ENCODE measurements around the gene KPNA3. TPM values are rescaled to one million over a fixed set of nuclear protein-coding genes. Genes with fewer than 3 reads are reported as not detected.

Gene KPNA3
- total and polyA plus RNA-seq, 2 experiments from 2014 or later: 30.5 to 55.7 TPM

DNA sequence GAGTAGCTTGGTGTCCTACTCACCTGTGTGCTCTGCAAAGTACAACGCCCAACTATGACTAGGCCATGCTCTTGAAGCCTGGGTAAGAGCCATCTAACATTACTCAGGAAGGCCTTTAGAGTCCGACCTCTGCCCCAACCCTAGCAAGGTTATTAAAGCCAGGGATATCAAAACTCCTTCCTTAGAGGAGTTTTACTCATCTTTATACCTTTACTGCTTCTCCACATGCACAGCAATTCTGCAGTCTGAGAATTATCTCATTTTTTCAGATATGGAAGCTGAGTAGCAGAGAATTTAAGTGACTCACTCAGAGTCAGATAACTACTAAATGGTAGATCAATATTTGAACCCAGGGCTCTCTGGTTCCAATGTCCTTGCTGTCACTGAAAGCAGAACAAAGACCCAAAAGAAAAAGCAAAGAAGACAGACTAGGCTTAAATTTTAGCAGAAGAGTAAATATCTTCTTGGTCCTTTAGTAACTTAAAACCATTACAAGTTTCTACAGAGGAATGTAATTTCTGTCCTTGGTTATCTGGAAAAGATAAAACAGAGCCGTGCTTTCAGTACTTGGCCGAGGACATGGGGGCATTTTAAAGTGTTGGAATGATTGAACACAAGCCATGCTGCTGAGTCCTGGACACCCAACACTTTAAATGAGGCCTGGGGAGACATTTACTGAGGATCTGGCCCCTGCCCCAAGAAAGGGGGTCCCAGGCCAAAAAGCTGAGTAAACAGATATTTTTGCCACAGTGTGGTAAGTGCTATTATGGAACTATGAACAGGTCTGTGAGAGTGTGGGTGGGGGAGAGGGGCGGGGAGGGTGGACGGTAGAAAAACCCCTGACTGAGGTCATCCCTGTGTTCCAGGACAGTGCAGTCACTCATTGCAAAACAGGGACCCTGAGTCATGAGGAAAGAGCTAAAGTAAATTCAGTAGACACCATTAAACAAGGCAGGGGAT lies 18.4 kb upstream of the KPNA3 start:
- Histone ChIP-seq H3K9me2 (ENCODE audit: insufficient read depth) (no peaks in the 10 kb centered on the region; the same call in 1 of the 2 replicates), H4K20me1 (replicated peaks; ENCODE audit: insufficient read depth) (no peaks in the 10 kb centered on the region), H3K4me3 (no peak overlapping the region), H3F3A (replicated peaks; ENCODE audit: low read depth) (no peaks in the 10 kb centered on the region), H3K36me3 (ENCODE audit: insufficient read depth) (no peaks in the 10 kb centered on the region), H3K4me1 (ENCODE audit: insufficient read depth) (no peaks in the 10 kb centered on the region), H3K27ac (ENCODE audit: low read depth) (no peak overlapping the region), H3K27me3 (ENCODE audit: insufficient read depth) (no peaks in the 10 kb centered on the region), H3K79me2 (replicated peaks; ENCODE audit: insufficient read depth) (no peaks in the 10 kb centered on the region), H2AFZ (no peak overlapping the region), H3K4me2 (no peak overlapping the region)
- H3K36me3 Mint-ChIP-seq (ENCODE audit: low read depth): no peaks in the 10 kb centered on the region
- no peak overlapping the region for H3K4me3 Mint-ChIP-seq
- no peak overlapping the region for H3K27ac Mint-ChIP-seq
- ATAC-seq (no peak), DNase-seq (ENCODE audit: low spot score) (no peak)
- TF ChIP-seq, protein P1, sequence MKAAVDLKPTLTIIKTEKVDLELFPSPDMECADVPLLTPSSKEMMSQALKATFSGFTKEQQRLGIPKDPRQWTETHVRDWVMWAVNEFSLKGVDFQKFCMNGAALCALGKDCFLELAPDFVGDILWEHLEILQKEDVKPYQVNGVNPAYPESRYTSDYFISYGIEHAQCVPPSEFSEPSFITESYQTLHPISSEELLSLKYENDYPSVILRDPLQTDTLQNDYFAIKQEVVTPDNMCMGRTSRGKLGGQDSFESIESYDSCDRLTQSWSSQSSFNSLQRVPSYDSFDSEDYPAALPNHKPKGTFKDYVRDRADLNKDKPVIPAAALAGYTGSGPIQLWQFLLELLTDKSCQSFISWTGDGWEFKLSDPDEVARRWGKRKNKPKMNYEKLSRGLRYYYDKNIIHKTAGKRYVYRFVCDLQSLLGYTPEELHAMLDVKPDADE (IDR thresholded peaks at IDR 0.05): no peak
- TF ChIP-seq ZNF331 (CRISPR knock-in tag; IDR thresholded peaks at IDR 0.05; ENCODE audit: low read depth) (no peak), EZH2 (IDR thresholded peaks at IDR 0.05; ENCODE audit: low read depth, unreplicated experiment) (no peak), JUNB (IDR thresholded peaks at IDR 0.05; ENCODE audit: unreplicated experiment) (no peak), ZNF114 (CRISPR knock-in tag; IDR thresholded peaks at IDR 0.05) (no peak), CREB1 (CRISPR knock-in tag; IDR thresholded peaks at IDR 0.05; ENCODE audit: low read depth) (no peak), POLR2AphosphoS5 (IDR thresholded peaks at IDR 0.05; ENCODE audit: low read depth) (no peak), EZH2phosphoT487 (IDR thresholded peaks at IDR 0.05; ENCODE audit: unreplicated experiment) (no peak), NANOG (IDR thresholded peaks at IDR 0.05; ENCODE audit: borderline replicate concordance) (no peak), STAT1 (IDR thresholded peaks at IDR 0.05; ENCODE audit: unreplicated experiment) (no peak)
- TF ChIP-seq, protein P2, sequence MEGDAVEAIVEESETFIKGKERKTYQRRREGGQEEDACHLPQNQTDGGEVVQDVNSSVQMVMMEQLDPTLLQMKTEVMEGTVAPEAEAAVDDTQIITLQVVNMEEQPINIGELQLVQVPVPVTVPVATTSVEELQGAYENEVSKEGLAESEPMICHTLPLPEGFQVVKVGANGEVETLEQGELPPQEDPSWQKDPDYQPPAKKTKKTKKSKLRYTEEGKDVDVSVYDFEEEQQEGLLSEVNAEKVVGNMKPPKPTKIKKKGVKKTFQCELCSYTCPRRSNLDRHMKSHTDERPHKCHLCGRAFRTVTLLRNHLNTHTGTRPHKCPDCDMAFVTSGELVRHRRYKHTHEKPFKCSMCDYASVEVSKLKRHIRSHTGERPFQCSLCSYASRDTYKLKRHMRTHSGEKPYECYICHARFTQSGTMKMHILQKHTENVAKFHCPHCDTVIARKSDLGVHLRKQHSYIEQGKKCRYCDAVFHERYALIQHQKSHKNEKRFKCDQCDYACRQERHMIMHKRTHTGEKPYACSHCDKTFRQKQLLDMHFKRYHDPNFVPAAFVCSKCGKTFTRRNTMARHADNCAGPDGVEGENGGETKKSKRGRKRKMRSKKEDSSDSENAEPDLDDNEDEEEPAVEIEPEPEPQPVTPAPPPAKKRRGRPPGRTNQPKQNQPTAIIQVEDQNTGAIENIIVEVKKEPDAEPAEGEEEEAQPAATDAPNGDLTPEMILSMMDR (conservative IDR thresholded peaks at IDR 0.05; ENCODE audit: low read depth in 2 of 2): no peak
- TF ChIP-seq, protein P3, sequence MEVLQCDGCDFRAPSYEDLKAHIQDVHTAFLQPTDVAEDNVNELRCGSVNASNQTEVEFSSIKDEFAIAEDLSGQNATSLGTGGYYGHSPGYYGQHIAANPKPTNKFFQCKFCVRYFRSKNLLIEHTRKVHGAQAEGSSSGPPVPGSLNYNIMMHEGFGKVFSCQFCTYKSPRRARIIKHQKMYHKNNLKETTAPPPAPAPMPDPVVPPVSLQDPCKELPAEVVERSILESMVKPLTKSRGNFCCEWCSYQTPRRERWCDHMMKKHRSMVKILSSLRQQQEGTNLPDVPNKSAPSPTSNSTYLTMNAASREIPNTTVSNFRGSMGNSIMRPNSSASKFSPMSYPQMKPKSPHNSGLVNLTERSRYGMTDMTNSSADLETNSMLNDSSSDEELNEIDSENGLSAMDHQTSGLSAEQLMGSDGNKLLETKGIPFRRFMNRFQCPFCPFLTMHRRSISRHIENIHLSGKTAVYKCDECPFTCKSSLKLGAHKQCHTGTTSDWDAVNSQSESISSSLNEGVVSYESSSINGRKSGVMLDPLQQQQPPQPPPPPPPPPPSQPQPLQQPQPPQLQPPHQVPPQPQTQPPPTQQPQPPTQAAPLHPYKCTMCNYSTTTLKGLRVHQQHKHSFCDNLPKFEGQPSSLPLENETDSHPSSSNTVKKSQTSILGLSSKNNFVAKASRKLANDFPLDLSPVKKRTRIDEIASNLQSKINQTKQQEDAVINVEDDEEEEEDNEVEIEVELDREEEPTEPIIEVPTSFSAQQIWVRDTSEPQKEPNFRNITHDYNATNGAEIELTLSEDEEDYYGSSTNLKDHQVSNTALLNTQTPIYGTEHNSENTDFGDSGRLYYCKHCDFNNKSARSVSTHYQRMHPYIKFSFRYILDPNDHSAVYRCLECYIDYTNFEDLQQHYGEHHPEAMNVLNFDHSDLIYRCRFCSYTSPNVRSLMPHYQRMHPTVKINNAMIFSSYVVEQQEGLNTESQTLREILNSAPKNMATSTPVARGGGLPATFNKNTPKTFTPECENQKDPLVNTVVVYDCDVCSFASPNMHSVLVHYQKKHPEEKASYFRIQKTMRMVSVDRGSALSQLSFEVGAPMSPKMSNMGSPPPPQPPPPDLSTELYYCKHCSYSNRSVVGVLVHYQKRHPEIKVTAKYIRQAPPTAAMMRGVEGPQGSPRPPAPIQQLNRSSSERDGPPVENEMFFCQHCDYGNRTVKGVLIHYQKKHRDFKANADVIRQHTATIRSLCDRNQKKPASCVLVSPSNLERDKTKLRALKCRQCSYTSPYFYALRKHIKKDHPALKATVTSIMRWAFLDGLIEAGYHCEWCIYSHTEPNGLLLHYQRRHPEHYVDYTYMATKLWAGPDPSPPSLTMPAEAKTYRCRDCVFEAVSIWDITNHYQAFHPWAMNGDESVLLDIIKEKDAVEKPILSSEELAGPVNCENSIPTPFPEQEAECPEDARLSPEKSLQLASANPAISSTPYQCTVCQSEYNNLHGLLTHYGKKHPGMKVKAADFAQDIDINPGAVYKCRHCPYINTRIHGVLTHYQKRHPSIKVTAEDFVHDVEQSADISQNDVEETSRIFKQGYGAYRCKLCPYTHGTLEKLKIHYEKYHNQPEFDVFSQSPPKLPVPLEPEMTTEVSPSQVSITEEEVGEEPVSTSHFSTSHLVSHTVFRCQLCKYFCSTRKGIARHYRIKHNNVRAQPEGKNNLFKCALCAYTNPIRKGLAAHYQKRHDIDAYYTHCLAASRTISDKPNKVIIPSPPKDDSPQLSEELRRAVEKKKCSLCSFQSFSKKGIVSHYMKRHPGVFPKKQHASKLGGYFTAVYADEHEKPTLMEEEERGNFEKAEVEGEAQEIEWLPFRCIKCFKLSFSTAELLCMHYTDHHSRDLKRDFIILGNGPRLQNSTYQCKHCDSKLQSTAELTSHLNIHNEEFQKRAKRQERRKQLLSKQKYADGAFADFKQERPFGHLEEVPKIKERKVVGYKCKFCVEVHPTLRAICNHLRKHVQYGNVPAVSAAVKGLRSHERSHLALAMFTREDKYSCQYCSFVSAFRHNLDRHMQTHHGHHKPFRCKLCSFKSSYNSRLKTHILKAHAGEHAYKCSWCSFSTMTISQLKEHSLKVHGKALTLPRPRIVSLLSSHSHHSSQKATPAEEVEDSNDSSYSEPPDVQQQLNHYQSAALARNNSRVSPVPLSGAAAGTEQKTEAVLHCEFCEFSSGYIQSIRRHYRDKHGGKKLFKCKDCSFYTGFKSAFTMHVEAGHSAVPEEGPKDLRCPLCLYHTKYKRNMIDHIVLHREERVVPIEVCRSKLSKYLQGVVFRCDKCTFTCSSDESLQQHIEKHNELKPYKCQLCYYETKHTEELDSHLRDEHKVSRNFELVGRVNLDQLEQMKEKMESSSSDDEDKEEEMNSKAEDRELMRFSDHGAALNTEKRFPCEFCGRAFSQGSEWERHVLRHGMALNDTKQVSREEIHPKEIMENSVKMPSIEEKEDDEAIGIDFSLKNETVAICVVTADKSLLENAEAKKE (CRISPR knock-in tag; IDR thresholded peaks at IDR 0.05): no peak
- TF ChIP-seq, protein P4, sequence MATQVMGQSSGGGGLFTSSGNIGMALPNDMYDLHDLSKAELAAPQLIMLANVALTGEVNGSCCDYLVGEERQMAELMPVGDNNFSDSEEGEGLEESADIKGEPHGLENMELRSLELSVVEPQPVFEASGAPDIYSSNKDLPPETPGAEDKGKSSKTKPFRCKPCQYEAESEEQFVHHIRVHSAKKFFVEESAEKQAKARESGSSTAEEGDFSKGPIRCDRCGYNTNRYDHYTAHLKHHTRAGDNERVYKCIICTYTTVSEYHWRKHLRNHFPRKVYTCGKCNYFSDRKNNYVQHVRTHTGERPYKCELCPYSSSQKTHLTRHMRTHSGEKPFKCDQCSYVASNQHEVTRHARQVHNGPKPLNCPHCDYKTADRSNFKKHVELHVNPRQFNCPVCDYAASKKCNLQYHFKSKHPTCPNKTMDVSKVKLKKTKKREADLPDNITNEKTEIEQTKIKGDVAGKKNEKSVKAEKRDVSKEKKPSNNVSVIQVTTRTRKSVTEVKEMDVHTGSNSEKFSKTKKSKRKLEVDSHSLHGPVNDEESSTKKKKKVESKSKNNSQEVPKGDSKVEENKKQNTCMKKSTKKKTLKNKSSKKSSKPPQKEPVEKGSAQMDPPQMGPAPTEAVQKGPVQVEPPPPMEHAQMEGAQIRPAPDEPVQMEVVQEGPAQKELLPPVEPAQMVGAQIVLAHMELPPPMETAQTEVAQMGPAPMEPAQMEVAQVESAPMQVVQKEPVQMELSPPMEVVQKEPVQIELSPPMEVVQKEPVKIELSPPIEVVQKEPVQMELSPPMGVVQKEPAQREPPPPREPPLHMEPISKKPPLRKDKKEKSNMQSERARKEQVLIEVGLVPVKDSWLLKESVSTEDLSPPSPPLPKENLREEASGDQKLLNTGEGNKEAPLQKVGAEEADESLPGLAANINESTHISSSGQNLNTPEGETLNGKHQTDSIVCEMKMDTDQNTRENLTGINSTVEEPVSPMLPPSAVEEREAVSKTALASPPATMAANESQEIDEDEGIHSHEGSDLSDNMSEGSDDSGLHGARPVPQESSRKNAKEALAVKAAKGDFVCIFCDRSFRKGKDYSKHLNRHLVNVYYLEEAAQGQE (IDR thresholded peaks at IDR 0.05; ENCODE audit: unreplicated experiment): no peak
- peaks cover 6% of the 10 kb centered on the region for H3K4me1 Mint-ChIP-seq
- H3K9me3 Mint-ChIP-seq: no peaks in the 10 kb centered on the region
- no peaks in the 10 kb centered on the region for H3K27me3 Mint-ChIP-seq (ENCODE audit: insufficient read depth, low read depth, poor library complexity)

Measured in GM23338 (cell line).